Measurements from ENCODE around the gene RHOV.
"Not testable (repeated sequence)": the region's sequence is repeated elsewhere in the genome, so short reads cannot be mapped to it uniquely, and the experiment has no call there.

GRCh38 chr15:40861147-40861546 lies 12.9 kb downstream of the RHOV start:
- not testable (repeated sequence) for TF ChIP-seq CTCF, POLR2A (IDR thresholded peaks at IDR 0.05)

Measured in stomach (tissue), 4 donors.